GM19240 (cell line): ENCODE results near the gene CINP.
"Not testable (repeated sequence)": the region's sequence is repeated elsewhere in the genome, so short reads cannot be mapped to it uniquely, and the experiment has no call there.

Source experiments
- DNase-seq: peaks from one replicate; pipeline ENCODE4 v3.0.0; 2011; ENCODE audit warnings: low spot score; ENCODE audit not compliant: insufficient read length

CINP gene

DNA sequence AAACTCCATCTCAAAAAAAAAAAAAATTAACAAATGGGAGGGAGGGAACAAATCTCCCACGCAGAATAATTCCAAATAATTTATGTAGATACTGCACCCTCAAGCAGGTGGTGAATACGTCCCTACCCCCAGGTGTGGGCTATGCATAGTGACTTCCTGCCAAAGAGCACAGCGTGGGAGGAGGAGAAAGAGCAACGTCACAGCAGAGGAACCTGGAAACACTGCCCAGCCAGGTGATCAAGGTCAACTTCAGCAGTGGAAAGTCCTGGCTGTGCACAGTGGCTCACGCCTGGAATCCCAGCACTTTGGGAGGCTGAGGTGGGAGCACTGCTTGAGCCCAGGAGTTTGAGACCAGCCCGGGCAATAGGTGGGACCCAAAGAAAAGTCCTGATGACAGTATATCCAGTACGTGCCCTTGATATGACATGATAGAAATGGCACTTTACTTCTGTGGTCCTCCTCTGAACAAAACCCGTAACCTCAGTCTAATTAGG is 9.5 kb downstream of the CINP start:
- DNase-seq, result no peak

GRCh38 chr14:102352213-102352612 is 10.5 kb downstream of the CINP start:
- DNase-seq, result no peak

DNA sequence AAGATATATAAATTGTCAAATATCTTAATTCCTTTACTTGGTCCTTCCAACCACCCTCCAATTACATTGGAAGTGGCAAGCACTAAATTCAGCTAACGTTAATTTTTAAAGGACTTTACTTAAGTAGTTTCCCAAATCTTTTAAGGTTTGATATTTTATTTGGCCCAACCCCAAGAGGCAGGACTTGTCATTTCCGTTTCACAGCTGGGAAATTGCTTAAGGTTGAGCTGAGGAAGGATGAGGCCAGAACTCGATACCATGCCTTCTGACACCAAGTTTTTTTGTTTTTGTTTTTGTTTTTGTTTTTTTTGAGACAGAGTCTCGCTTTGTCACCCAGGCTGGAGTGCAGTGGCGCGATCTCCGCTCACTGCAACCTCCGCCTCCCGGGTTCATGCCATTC is 11.1 kb downstream of the CINP start:
- not testable (repeated sequence) for DNase-seq

DNA sequence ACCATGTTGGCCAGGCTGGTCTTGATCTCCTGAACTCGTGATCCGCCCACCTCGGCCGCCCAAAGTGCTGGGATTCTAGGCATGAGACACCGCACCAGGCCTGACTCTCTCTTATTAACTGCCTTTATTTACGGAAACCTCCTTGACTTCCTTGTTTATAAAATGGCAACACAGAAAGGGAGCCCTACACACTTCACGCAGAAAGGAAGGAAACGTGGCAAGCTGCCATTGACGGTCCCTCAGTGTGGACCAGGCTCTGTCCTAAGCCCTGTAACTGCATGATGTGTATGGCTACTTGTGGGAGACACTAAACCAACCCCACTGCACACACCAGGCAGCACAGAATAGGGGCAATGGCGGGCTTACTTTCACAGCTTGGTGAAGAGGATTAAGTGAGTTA is 11.7 kb downstream of the CINP start:
- no peak for DNase-seq

DNA sequence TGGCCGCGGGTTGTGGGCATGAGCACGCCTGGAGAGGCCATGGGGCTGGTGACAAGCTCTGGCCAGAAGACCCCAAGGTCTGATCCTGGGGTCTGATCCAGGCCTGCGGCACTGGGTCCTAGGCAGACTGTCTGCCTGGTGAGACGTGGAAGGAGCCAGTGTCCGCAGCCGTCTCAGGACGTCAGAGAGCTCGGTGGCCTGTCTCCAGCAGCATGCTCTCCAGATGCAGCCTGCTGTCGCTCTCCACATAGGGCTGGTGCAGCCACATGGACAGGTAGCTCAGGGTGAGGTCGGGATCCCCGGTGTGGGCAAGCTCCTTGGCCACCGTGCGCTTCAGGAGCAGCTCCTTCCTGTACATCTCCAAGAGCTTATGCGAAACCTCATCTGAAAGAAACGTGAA is 14.3 kb downstream of the CINP start:
- DNase-seq, result no peak

DNA sequence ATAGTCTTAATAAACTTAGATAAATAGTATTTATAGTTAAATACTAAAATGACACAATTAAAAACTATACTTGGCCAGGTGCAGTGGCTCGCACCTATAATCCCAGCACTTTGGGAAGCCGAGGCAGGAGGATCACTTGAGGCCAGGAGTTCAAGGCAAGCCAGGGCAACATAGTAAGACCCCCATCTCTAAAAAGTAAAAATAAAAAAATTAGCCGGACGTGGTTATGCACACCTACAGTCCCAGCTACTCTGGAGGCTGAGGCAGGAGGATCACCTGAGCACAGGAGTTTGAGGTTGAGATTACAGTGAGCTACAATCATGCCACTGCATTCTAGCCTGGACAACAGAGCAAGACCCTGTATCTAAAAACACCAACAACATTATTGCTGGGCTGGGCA is 16.0 kb downstream of the CINP start:
- no peak for DNase-seq

- DNase-seq, result no peak
Measured at GRCh38 chr14:102345232-102345631, 17.5 kb downstream of the CINP start.

DNA sequence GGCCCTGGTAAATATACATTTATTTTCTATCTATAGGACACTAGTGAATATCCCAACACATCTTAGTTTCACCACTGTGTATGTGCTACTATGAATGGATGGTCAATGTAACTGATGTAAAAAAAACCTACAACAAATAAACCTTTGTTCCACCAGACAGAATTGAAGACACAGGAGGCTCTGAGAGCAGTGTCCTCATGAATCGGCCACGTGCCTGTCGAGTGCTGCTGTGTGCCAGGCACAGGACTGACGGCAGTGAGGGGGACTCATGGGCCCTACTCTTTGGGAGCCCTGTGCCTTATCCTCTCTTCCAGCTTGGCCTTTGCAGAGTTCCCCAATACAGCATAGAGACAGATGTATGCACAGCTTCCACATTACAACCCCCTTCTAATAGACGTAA is 18.2 kb downstream of the CINP start:
- DNase-seq, result no peak

DNA sequence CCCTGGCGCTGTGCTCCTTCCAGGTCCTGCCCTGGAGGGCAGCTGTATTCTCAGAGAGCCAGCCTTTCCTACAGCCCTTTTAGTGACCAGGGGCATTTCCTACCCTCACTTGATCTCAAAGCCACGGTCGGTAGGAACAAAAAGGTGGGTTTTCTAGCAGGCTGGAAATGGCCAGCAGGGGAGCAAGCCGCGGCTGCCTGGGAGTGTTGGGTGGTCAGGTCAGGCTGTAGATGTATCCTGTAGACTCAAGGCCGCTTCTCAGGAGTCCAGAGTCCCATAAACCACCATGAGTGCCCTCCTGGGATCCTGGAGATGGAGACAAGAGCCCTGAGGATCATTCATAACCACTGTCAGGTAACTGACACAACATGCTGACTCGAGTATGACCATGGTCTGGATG is 18.6 kb downstream of the CINP start:
- no peak for DNase-seq

GRCh38 chr14:102342238-102342637 is 20.5 kb downstream of the CINP start:
- DNase-seq, result no peak

DNA sequence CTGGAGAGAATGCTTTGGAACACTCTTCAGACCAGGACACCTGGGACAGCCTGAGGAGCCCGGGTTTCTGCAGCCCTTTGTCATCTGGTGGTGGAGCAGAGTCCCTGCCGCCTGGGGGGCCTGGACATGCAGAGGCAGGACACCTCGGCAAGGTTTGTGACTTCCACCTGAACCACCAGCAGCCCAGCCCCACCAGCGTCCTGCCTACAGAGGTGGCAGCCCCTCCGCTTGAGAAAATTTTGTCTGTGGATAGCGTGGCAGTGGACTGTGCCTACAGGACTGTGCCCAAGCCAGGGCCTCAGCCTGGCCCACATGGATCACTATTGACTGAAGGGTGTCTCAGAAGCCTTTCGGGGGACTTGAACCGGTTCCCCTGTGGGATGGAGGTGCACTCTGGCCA is 21.1 kb downstream of the CINP start:
- no peak for DNase-seq

GRCh38 chr14:102338724-102339123 is 24.0 kb downstream of the CINP start:
- no peak for DNase-seq

GRCh38 chr14:102335163-102335562 is 27.5 kb downstream of the CINP start:
- DNase-seq, result no peak

- DNase-seq, result no peak
Measured at GRCh38 chr14:102333795-102334705, 28.6 kb downstream of the CINP start.

DNA sequence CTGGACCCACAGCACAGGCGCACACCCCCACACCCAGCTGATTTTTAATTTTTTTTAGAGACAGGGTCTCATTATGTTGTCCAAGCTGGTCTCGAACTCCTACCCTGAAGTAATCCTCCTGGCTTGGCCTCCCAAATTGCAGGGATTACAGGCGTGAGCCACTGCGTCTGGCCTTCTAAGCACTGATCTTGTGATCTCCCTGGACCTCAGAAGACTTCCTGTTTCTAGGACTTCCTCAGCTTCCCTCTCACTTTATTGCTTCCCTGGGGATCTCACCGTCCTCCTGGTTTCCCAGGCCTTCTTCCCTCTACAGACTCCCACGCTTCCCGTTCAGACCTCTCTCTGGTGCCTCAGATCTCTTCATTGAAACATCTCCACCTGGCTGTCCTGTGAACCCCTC is 29.3 kb downstream of the CINP start:
- no peak for DNase-seq

DNA sequence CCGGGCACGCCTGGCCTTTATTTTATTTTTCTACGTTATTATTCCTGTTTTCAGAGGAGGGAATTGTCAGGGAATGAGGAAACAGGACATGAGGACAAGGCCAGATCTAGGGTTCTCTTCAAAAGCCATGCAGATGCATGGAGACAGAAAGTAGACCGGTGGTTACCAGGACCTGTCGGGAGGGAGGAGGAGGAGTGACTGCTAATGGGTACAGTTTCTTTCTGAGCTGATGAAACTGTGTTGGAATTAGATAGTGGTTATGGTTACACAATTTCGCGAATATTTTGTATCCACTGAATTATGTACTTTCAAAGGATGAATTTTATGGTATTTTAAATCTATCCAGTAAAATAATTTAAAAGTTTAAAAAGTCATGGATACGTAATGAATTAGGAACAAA is 31.9 kb downstream of the CINP start:
- no peak for DNase-seq

DNA sequence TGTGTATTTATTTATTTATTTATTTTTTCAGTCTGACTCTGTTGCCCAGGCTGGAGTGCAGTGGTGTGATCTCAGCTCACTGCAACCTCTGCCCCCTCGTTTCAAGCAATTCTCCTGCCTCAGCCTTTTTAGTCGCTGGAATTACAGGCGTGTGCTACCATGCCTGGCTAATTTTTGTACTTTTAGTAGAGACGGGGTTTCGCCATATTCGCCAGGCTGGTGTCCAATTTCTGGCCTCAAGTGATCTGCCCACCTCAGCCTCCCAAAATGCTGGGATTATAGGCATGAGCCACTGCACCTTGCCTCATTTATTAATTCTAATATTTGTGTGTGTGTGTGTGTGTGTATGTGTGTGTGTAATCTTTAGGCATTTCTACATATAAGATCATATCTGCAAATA is 33.3 kb downstream of the CINP start:
- DNase-seq, result not testable (repeated sequence)

DNA sequence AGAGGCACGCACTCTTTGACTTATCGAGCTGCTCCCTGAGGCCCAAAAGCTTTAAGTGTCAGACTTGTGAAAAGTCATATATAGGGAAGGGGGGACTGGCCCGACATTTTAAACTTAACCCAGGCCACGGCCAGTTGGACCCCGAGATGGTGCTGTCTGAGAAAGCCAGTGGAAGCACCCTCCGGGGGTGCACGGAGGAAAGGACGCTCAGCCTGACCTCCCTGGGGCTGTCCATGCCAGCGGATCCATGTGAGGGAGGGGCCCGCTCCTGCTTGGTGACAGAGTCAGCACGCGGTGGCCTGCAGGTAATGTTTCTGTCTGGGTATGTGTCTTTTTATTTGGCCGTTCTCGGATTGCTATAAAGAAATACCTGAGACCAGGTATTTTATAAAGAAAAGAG is 36.1 kb downstream of the CINP start:
- DNase-seq, result no peak

GRCh38 chr14:102325791-102326345 is 36.8 kb downstream of the CINP start:
- no peak for DNase-seq

GRCh38 chr14:102323102-102323501 is 39.6 kb downstream of the CINP start:
- no peak for DNase-seq

GRCh38 chr14:102321456-102322422 is 41.0 kb downstream of the CINP start:
- no peak for DNase-seq
